SH-SY5Y (cell line): ENCODE data around the gene VIPAS39.

Source experiments
- GATA2 ChIP-seq: IDR thresholded peaks from 2 replicates; pipeline ENCODE4 v1.6.1; 2011; ENCODE audit warnings: mild to moderate bottlenecking, low read depth, low read length
- GATA3 ChIP-seq: IDR thresholded peaks from 2 replicates; pipeline ENCODE4 v1.6.1; 2011; ENCODE audit warnings: low read depth, mild to moderate bottlenecking, low read length, moderate library complexity

GRCh38 chr14:77407158-77407557, 50.2 kb downstream of the VIPAS39 start:
- TF ChIP-seq GATA3: no peak
- no peak for TF ChIP-seq GATA2
